ENCODE data around the gene GNGT2. TPM values are rescaled to one million over a fixed set of nuclear protein-coding genes. Genes with fewer than 3 reads are reported as not detected.

GNGT2 gene
- total RNA-seq, 1 donor from 2014 or later: 1.8 TPM

GRCh38 chr17:49156256-49156655, 54.1 kb downstream of the GNGT2 start:
- no peak overlapping the region for H3K4me3 ChIP-seq (ENCODE audit: low read depth, low read length)
- no peak for TF ChIP-seq CTCF (conservative IDR thresholded peaks at IDR 0.05; ENCODE audit: low read depth, low read length)

More at GRCh38 chr17:49156256-49156655, 54.1 kb downstream of the GNGT2 start:
- DNase-seq (ENCODE audit: low read depth): no peak

Other genes starting within 250 kb of the GNGT2 start
- not detected in 2 replicates for gene GIP, start 242.0 kb downstream of the GNGT2 start, total RNA-seq
- gene IGF2BP1, start 213.2 kb downstream of the GNGT2 start, total RNA-seq: 9.0 and 15.7 TPM in 2 replicates
- 0.94 and 1.6 TPM in 2 replicates for gene B4GALNT2, start 77.8 kb downstream of the GNGT2 start, total RNA-seq
- gene ABI3, start 133 bp upstream of the GNGT2 start, total RNA-seq: 0.86 and 1.1 TPM in 2 replicates
- 0.22 TPM in 1 of 2 replicates, not detected in the other for gene PHOSPHO1, start 20.2 kb upstream of the GNGT2 start, total RNA-seq
- 10.9 and 12.8 TPM in 2 replicates for gene ZNF652, start 151.7 kb upstream of the GNGT2 start, total RNA-seq
- gene PHB1, start 204.3 kb upstream of the GNGT2 start, total RNA-seq: 166 and 263 TPM in 2 replicates

Measured in epithelial cell of proximal tubule (primary cell).